CD8-positive, alpha-beta memory T cell (primary cell): Measurements from ENCODE around the gene AGO4. TPM values are rescaled to one million over a fixed set of nuclear protein-coding genes. Genes with fewer than 3 reads are reported as not detected.
A peak's percentile ranks its signal among the peaks of the same experiment; 100 is the strongest.
"Not testable (repeated sequence)": the region's sequence is repeated elsewhere in the genome, so short reads cannot be mapped to it uniquely, and the experiment has no call there.

Experiments
- CTCF ChIA-PET: fragments of 350-600 bp; sonication (Branson Sonifier 250); formaldehyde crosslinking; loops from one replicate; lab custom pipeline; 2021; ENCODE audit warnings: antibody characterized with exemption; lab: Charles Lee
- POLR2A ChIA-PET: fragments of 350-600 bp; sonication (Branson Sonifier 250); formaldehyde crosslinking; loops from one replicate; lab custom pipeline; 2021; ENCODE audit warnings: antibody characterized with exemption; lab: Charles Lee
- DNase-seq, 5 donors: peaks; one replicate each; pipeline versions ENCODE4 v3.0.0 to v3.0.0-alpha.2; 2020 to 2022; ENCODE audit warnings: mixed read lengths in 1 of 5
- H3K27ac ChIP-seq: one replicate; pipeline ENCODE4 v1.7.0; 2013; ENCODE audit warnings: low read depth, mild to moderate bottlenecking, low read length, moderate library complexity
- H3K27me3 ChIP-seq: 2 replicates; pipeline ENCODE4 v1.7.0; 2013; ENCODE audit warnings: low read length, mild to moderate bottlenecking; ENCODE audit not compliant: insufficient read depth, poor library complexity, severe bottlenecking
- H3K36me3 ChIP-seq: 2 replicates; pipeline ENCODE4 v1.7.0; 2013; ENCODE audit warnings: mild to moderate bottlenecking, low read length, moderate library complexity; ENCODE audit not compliant: insufficient read depth
- H3K4me1 ChIP-seq: 2 replicates; pipeline ENCODE4 v1.7.0; 2013; ENCODE audit warnings: mild to moderate bottlenecking, low read length, moderate library complexity; ENCODE audit not compliant: insufficient read depth
- H3K4me3 ChIP-seq: 2 replicates; pipeline ENCODE4 v1.7.0; 2013; ENCODE audit warnings: mild to moderate bottlenecking, low read length
- H3K9me3 ChIP-seq: 2 replicates; pipeline ENCODE4 v1.7.0; 2013; ENCODE audit warnings: mild to moderate bottlenecking, low read length
- H3K27ac Mint-ChIP-seq, 8 donors: one replicate each; pipeline ENCODE4 v1.8.0; 2020 to 2021; ENCODE audit warnings: mixed read lengths in 8 of 8, mild to moderate bottlenecking in 6 of 8, inconsistent platforms in 3 of 8, moderate library complexity in 3 of 8
- H3K27me3 Mint-ChIP-seq, 2 donors: one replicate each; pipeline ENCODE4 v1.8.0; 2020 to 2021; ENCODE audit warnings: mixed read lengths in 2 of 2, mild to moderate bottlenecking in 1 of 2, moderate library complexity in 1 of 2
- H3K36me3 Mint-ChIP-seq, 3 donors: one replicate each; pipeline ENCODE4 v1.8.0; 2020 to 2021; ENCODE audit warnings: mixed read lengths in 3 of 3, inconsistent platforms in 1 of 3, mild to moderate bottlenecking in 1 of 3
- H3K4me1 Mint-ChIP-seq, 3 donors: one replicate each; pipeline ENCODE4 v1.8.0; 2020 to 2021; ENCODE audit warnings: mixed read lengths in 3 of 3, inconsistent platforms in 1 of 3, mild to moderate bottlenecking in 1 of 3
- H3K4me3 Mint-ChIP-seq, 7 donors: one replicate each; pipeline ENCODE4 v1.8.0; 2020 to 2021; ENCODE audit warnings: mixed read lengths in 7 of 7, mild to moderate bottlenecking in 6 of 7, moderate library complexity in 4 of 7, inconsistent platforms in 2 of 7
- H3K9me3 Mint-ChIP-seq, 5 donors: one replicate each; pipeline ENCODE4 v1.8.0; 2020 to 2022; ENCODE audit warnings: mixed read lengths in 5 of 5, mild to moderate bottlenecking in 3 of 5, moderate library complexity in 2 of 5, inconsistent platforms in 1 of 5
- polyA plus RNA-seq: library from polyadenylated mRNA; unstranded; fragments of 300-500 nt; fragmentation: Illumina TruSeq; gene quantifications from one replicate; pipeline ENCODE4 v1.2.3, GENCODE V29; 2021
- total RNA-seq, 2 experiments: library from RNA; stranded (reverse); gene quantifications; one replicate each; pipeline ENCODE4 v1.2.3, GENCODE V29; 2021

AGO4 gene
- total and polyA plus RNA-seq, 3 experiments from 2014 or later, result 8.3 to 14.6 (median 9.1) TPM

GRCh38 chr1:35860696-35861095 is 52.9 kb downstream of the AGO4 start:
- Mint-ChIP-seq H3K4me1 (no peaks in the 10 kb centered on the region), H3K4me3 (no peak overlapping the region), H3K27me3 (no peaks in the 10 kb centered on the region), H3K9me3 (no peaks in the 10 kb centered on the region), H3K36me3 (peaks cover 0 to 10% (median 6%) of the 10 kb centered on the region in 3 donors), H3K27ac (no peak overlapping the region)
- no peak for DNase-seq
- no peaks in the 10 kb centered on the region for H3K36me3 ChIP-seq
- no peaks in the 10 kb centered on the region for H3K27me3 ChIP-seq
- H3K4me1 ChIP-seq, result no peaks in the 10 kb centered on the region
- H3K27ac ChIP-seq, result no peak overlapping the region
- CTCF ChIA-PET, result interaction anchor here (1.5 kb wide), 1 partner anchor 22 kb away, joined by 6 read pairs; the partner anchor contains the start of gene AGO1
- POLR2A ChIA-PET, result no interaction called here
- H3K4me3 ChIP-seq, result no peak overlapping the region
- no peaks in the 10 kb centered on the region for H3K9me3 ChIP-seq

GRCh38 chr1:35863136-35863535 is 55.3 kb downstream of the AGO4 start:
- no peak for DNase-seq
- H3K36me3 Mint-ChIP-seq, result peaks cover 0 to 6% (median 0%) of the 10 kb centered on the region in 3 donors
- no peak overlapping the region for H3K4me3 Mint-ChIP-seq
- no peaks in the 10 kb centered on the region for H3K27me3 Mint-ChIP-seq
- no peaks in the 10 kb centered on the region for H3K4me1 Mint-ChIP-seq
- Histone ChIP-seq H3K36me3 (no peaks in the 10 kb centered on the region), H3K27ac (no peak overlapping the region), H3K9me3 (no peaks in the 10 kb centered on the region), H3K4me3 (no peak overlapping the region), H3K4me1 (no peaks in the 10 kb centered on the region), H3K27me3 (no peaks in the 10 kb centered on the region)
- POLR2A ChIA-PET, result no interaction called here
- H3K9me3 Mint-ChIP-seq, result no peaks in the 10 kb centered on the region
- CTCF ChIA-PET, result no interaction called here
- no peak overlapping the region for H3K27ac Mint-ChIP-seq

- no peak overlapping the region for H3K27ac ChIP-seq
- Mint-ChIP-seq H3K27me3 (no peaks in the 10 kb centered on the region), H3K27ac (no peak overlapping the region), H3K36me3 (peaks cover 0 to 6% (median 0%) of the 10 kb centered on the region in 3 donors), H3K4me1 (no peaks in the 10 kb centered on the region), H3K4me3 (no peak overlapping the region), H3K9me3 (no peaks in the 10 kb centered on the region)
- ChIA-PET POLR2A (no interaction called here), CTCF (no interaction called here)
- H3K36me3 ChIP-seq, result no peaks in the 10 kb centered on the region
- no peaks in the 10 kb centered on the region for H3K9me3 ChIP-seq
- no peak overlapping the region for H3K4me3 ChIP-seq
- no peak for DNase-seq
- H3K27me3 ChIP-seq, result no peaks in the 10 kb centered on the region
- no peaks in the 10 kb centered on the region for H3K4me1 ChIP-seq
Measured at GRCh38 chr1:35863881-35864625, 56.2 kb downstream of the AGO4 start.

GRCh38 chr1:35864813-35865212 is 57.0 kb downstream of the AGO4 start:
- H3K9me3 Mint-ChIP-seq, result no peaks in the 10 kb centered on the region
- Histone ChIP-seq H3K36me3 (no peaks in the 10 kb centered on the region), H3K4me3 (no peak overlapping the region), H3K9me3 (no peaks in the 10 kb centered on the region), H3K4me1 (no peaks in the 10 kb centered on the region), H3K27ac (no peak overlapping the region), H3K27me3 (no peaks in the 10 kb centered on the region)
- H3K27ac Mint-ChIP-seq, result no peak overlapping the region
- H3K4me3 Mint-ChIP-seq, result no peak overlapping the region
- peaks cover 0 to 6% (median 0%) of the 10 kb centered on the region in 3 donors for H3K36me3 Mint-ChIP-seq
- H3K27me3 Mint-ChIP-seq, result no peaks in the 10 kb centered on the region
- CTCF ChIA-PET, result no interaction called here
- DNase-seq, result no peak
- POLR2A ChIA-PET, result interaction anchor here (0.6 kb wide), 1 partner anchor 56 kb away, joined by 4 read pairs; no protein-coding TSS in a partner anchor
- no peaks in the 10 kb centered on the region for H3K4me1 Mint-ChIP-seq

GRCh38 chr1:35866991-35867390 is 59.2 kb downstream of the AGO4 start:
- Mint-ChIP-seq H3K4me3 (no peak overlapping the region), H3K27ac (no peak overlapping the region), H3K4me1 (no peaks in the 10 kb centered on the region), H3K9me3 (no peaks in the 10 kb centered on the region), H3K36me3 (peaks cover 0 to 1% (median 0%) of the 10 kb centered on the region in 3 donors), H3K27me3 (no peaks in the 10 kb centered on the region)
- Histone ChIP-seq H3K9me3 (no peaks in the 10 kb centered on the region), H3K27ac (no peak overlapping the region), H3K4me3 (no peak overlapping the region), H3K36me3 (no peaks in the 10 kb centered on the region), H3K4me1 (no peaks in the 10 kb centered on the region), H3K27me3 (no peaks in the 10 kb centered on the region)
- DNase-seq, result no peak
- POLR2A ChIA-PET, result no interaction called here
- CTCF ChIA-PET, result interaction anchor here (1.5 kb wide), 1 partner anchor 16 kb away, joined by 3 read pairs; the partner anchor contains the start of gene AGO1

GRCh38 chr1:35869245-35869950 is 61.6 kb downstream of the AGO4 start:
- H3K9me3 ChIP-seq, DNase-seq, H3K4me3 ChIP-seq, H3K36me3 Mint-ChIP-seq, H3K27me3 Mint-ChIP-seq, H3K27ac Mint-ChIP-seq, H3K4me3 Mint-ChIP-seq, H3K4me1 Mint-ChIP-seq, H3K4me1 ChIP-seq, H3K9me3 Mint-ChIP-seq, H3K27me3 ChIP-seq, POLR2A ChIA-PET, H3K36me3 ChIP-seq: not testable (repeated sequence)
- peak overlapping the region; percentile 24 for H3K27ac ChIP-seq
- CTCF ChIA-PET, result interaction anchor here (1.0 kb wide), 1 partner anchor 14 kb away, joined by 3 read pairs; the partner anchor contains the start of gene AGO1

- H3K27ac Mint-ChIP-seq, result no peak overlapping the region
- H3K9me3 Mint-ChIP-seq, result no peaks in the 10 kb centered on the region
- CTCF ChIA-PET, result no interaction called here
- no peaks in the 10 kb centered on the region for H3K9me3 ChIP-seq
- no peaks in the 10 kb centered on the region for H3K36me3 ChIP-seq
- peak overlapping the region in 1 of 7 donors; percentile 48 for H3K4me3 Mint-ChIP-seq
- H3K36me3 Mint-ChIP-seq, result peaks cover 0 to 1% (median 0%) of the 10 kb centered on the region in 3 donors
- no peak overlapping the region for H3K4me3 ChIP-seq
- POLR2A ChIA-PET, result no interaction called here
- H3K4me1 ChIP-seq, result no peaks in the 10 kb centered on the region
- no peaks in the 10 kb centered on the region for H3K27me3 Mint-ChIP-seq
- no peaks in the 10 kb centered on the region for H3K27me3 ChIP-seq
- H3K27ac ChIP-seq, result no peak overlapping the region
- no peaks in the 10 kb centered on the region for H3K4me1 Mint-ChIP-seq
- no peak for DNase-seq
Measured at GRCh38 chr1:35870651-35871309, 63.0 kb downstream of the AGO4 start.
